ENCODE data around the gene FHAD1. TPM values are rescaled to one million over a fixed set of nuclear protein-coding genes. Genes with fewer than 3 reads are reported as not detected.
A peak's percentile ranks its signal among the peaks of the same experiment; 100 is the strongest.

FHAD1 gene
- total and polyA plus RNA-seq, 2 donors (not counting 3 experiments of a cell fraction or from before 2014, with no cell fraction given) = 0.04 to 0.69 TPM

- no peaks in the 10 kb centered on the region for H3K9me1 ChIP-seq (replicated peaks; ENCODE audit: control insufficient read depth, extremely low read depth, insufficient read depth, low read length)
- TF ChIP-seq MYC (IDR thresholded peaks at IDR 0.05; ENCODE audit: low read depth, low read length) (no peak), FOS (IDR thresholded peaks at IDR 0.05; ENCODE audit: borderline replicate concordance, insufficient read depth, low read length) (no peak), POLR2A (IDR thresholded peaks at IDR 0.05; ENCODE audit: low read depth, low read length) (no peak)
- TF ChIP-seq, protein P1, sequence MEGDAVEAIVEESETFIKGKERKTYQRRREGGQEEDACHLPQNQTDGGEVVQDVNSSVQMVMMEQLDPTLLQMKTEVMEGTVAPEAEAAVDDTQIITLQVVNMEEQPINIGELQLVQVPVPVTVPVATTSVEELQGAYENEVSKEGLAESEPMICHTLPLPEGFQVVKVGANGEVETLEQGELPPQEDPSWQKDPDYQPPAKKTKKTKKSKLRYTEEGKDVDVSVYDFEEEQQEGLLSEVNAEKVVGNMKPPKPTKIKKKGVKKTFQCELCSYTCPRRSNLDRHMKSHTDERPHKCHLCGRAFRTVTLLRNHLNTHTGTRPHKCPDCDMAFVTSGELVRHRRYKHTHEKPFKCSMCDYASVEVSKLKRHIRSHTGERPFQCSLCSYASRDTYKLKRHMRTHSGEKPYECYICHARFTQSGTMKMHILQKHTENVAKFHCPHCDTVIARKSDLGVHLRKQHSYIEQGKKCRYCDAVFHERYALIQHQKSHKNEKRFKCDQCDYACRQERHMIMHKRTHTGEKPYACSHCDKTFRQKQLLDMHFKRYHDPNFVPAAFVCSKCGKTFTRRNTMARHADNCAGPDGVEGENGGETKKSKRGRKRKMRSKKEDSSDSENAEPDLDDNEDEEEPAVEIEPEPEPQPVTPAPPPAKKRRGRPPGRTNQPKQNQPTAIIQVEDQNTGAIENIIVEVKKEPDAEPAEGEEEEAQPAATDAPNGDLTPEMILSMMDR (IDR thresholded peaks at IDR 0.05; ENCODE audit: extremely low read depth in 1 of 2, insufficient read depth in 1 of 2, low read depth in 1 of 2, low read length in 2 of 2) = no peak
- dilution Hi-C loops (cut with MboI; ENCODE audit: extremely low pct_ligation_motif_present, low sequenced_read_pairs) (no loop called here), intact Hi-C loops (cut with micrococcal nuclease) (loop anchor here (1.0 kb wide), 5 partner anchors 32 to 242 kb away; no protein-coding TSS in a partner anchor)
- ChIA-PET POLR2A (no interaction called here), CTCF (interaction anchor here (1.3 to 5.1 kb wide), 7 partner anchors 17 to 175 kb away, joined by 3 to 126 read pairs (median 5); partner anchors contain the start of gene TMEM51)
- no peaks in the 10 kb centered on the region for H3K79me2 ChIP-seq (ENCODE audit: control insufficient read depth, insufficient read depth, low read length)
- H2AFZ ChIP-seq (ENCODE audit: low read depth, low read length) = no peak overlapping the region
- no peak overlapping the region for H3K4me3 ChIP-seq (replicated peaks in 1 of 3; ENCODE audit: insufficient read depth in 1 of 3, low read depth in 1 of 3, low read length in 3 of 3)
- no peak for DNase-seq (ENCODE audit: low read depth, low spot score)
- no peaks in the 10 kb centered on the region for H3K36me3 ChIP-seq (ENCODE audit: control insufficient read depth in 2 of 2, extremely low read depth in 1 of 2, insufficient read depth in 2 of 2, low read length in 2 of 2)
- H3K4me2 ChIP-seq (ENCODE audit: insufficient read depth, low read length) = no peak overlapping the region
- H3K4me1 ChIP-seq (ENCODE audit: control insufficient read depth, extremely low read depth, insufficient read depth, low read length) = no peaks in the 10 kb centered on the region
- no peaks in the 10 kb centered on the region for H4K20me1 ChIP-seq (replicated peaks; ENCODE audit: control insufficient read depth, extremely low read depth, insufficient read depth, low read length)
- no peak overlapping the region for H3K9ac ChIP-seq (replicated peaks; ENCODE audit: extremely low read depth, insufficient read depth, low read length)
- no peak for FAIRE-seq
- BruUV-seq (replicated peaks) = no TSS peak
- H3K27me3 ChIP-seq (ENCODE audit: control insufficient read depth in 2 of 2, insufficient read depth in 2 of 2, low read length in 2 of 2) = no peaks in the 10 kb centered on the region
- H3K9me3 ChIP-seq (replicated peaks; ENCODE audit: control insufficient read depth, insufficient read depth, low read length) = no peaks in the 10 kb centered on the region
- H3K27ac ChIP-seq (ENCODE audit: insufficient read depth, low read depth, low read length) = no peak overlapping the region
These were observed 56.9 kb downstream of the FHAD1 start for GRCh38 chr1:15303935-15304334.

DNA sequence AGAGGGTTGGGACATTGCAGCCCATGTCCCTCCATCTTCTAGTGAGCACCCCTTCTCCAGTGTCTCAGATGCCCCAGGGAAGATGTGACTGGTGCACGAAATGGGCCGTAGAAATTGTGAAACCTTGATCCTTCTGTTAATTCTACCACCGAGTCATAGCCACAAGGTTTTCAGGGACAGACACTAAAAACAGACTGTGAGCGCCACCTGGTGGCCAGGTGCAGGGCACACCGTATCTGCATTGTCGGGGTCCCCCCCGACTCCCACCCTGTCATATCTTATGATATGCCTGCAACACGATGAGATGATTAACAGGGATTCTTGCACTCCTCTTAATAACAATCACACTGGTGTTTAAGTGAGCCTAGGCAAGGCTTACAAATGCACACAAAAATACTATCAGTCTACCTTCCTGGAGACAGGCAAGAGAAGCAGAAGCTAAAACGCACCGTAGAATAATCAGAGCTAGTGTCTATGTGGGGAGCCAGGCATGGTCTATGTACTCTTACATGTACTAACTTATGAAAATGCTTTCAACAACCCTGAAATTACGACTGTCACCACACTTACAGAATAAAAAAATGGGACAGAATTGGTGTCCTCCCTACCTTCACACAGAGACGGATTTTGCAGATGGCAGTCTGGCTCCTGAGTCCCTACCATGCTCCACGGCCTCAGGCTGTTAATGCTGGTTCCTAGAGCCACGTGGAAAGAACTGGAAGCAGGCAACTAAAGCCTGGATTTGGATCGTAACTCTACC lies 57.9 kb downstream of the FHAD1 start:
- no peaks in the 10 kb centered on the region for H3K9me1 ChIP-seq (replicated peaks; ENCODE audit: control insufficient read depth, extremely low read depth, insufficient read depth, low read length)
- H3K4me2 ChIP-seq (ENCODE audit: insufficient read depth, low read length) = no peak overlapping the region
- H3K4me1 ChIP-seq (ENCODE audit: control insufficient read depth, extremely low read depth, insufficient read depth, low read length) = no peaks in the 10 kb centered on the region
- peak; percentile 49 for DNase-seq (ENCODE audit: low read depth, low spot score)
- no peaks in the 10 kb centered on the region for H3K79me2 ChIP-seq (ENCODE audit: control insufficient read depth, insufficient read depth, low read length)
- H4K20me1 ChIP-seq (replicated peaks; ENCODE audit: control insufficient read depth, extremely low read depth, insufficient read depth, low read length) = no peaks in the 10 kb centered on the region
- no peak overlapping the region for H2AFZ ChIP-seq (ENCODE audit: low read depth, low read length)
- no peaks in the 10 kb centered on the region for H3K9me3 ChIP-seq (replicated peaks; ENCODE audit: control insufficient read depth, insufficient read depth, low read length)
- H3K9ac ChIP-seq (replicated peaks; ENCODE audit: extremely low read depth, insufficient read depth, low read length) = no peak overlapping the region
- no peak overlapping the region for H3K27ac ChIP-seq (ENCODE audit: insufficient read depth, low read depth, low read length)
- no peaks in the 10 kb centered on the region for H3K36me3 ChIP-seq (ENCODE audit: control insufficient read depth in 2 of 2, extremely low read depth in 1 of 2, insufficient read depth in 2 of 2, low read length in 2 of 2)
- ChIA-PET POLR2A (no interaction called here), CTCF (interaction anchor here (0.6 to 5.1 kb wide), 8 partner anchors 9 to 176 kb away, joined by 3 to 126 read pairs (median 4); partner anchors contain the start of gene TMEM51)
- BruUV-seq (replicated peaks) = no TSS peak
- dilution Hi-C loops (cut with MboI; ENCODE audit: extremely low pct_ligation_motif_present, low sequenced_read_pairs) (no loop called here), intact Hi-C loops (cut with micrococcal nuclease) (loop anchor here (1.0 kb wide), 5 partner anchors 33 to 243 kb away; no protein-coding TSS in a partner anchor)
- no peak for TF ChIP-seq JUN (IDR thresholded peaks at IDR 0.05; ENCODE audit: borderline replicate concordance, insufficient read depth, insufficient read length, low read depth)
- no peak for TF ChIP-seq GATA2 (IDR thresholded peaks at IDR 0.05; ENCODE audit: insufficient read depth, insufficient read length, low read depth, low read length)
- TF ChIP-seq EZH2 (IDR thresholded peaks at IDR 0.05; ENCODE audit: borderline replicate concordance, low read depth, low read length, severe bottlenecking) = no peak
- TF ChIP-seq, protein P1 (IDR thresholded peaks at IDR 0.05; ENCODE audit: extremely low read depth in 1 of 2, insufficient read depth in 1 of 2, low read depth in 1 of 2, low read length in 2 of 2) = peak; percentile 85 to 87
- no peak overlapping the region for H3K4me3 ChIP-seq (replicated peaks in 1 of 3; ENCODE audit: insufficient read depth in 1 of 3, low read depth in 1 of 3, low read length in 3 of 3)
- FAIRE-seq = peak; percentile 68
- H3K27me3 ChIP-seq (ENCODE audit: control insufficient read depth in 2 of 2, insufficient read depth in 2 of 2, low read length in 2 of 2) = no peaks in the 10 kb centered on the region

Data from endothelial cell of umbilical vein (primary cell).